ENCODE results near the gene AEBP1.
A peak's percentile ranks its signal among the peaks of the same experiment; 100 is the strongest.

Gene AEBP1

GRCh38 chr7:44103566-44103922 is 601 bp upstream of the AEBP1 start:
- Histone ChIP-seq H3K4ac (ENCODE audit: low read depth in 1 of 2, low read length in 2 of 2) (peak overlapping the region in 1 of 2 experiments; percentile 6), H3K27ac (ENCODE audit: low read length, poor library complexity, severe bottlenecking) (peak overlapping the region; percentile 57), H3K14ac (ENCODE audit: low read length in 2 of 2) (no peak overlapping the region), H3K23ac (ENCODE audit: low read length in 2 of 2) (no peak overlapping the region), H3K18ac (ENCODE audit: low read depth in 1 of 2, low read length in 2 of 2) (peak overlapping the region; percentile 46 to 56), H4K8ac (ENCODE audit: low read length) (peak overlapping the region; percentile 82), H2BK120ac (ENCODE audit: low read depth, low read length) (peak overlapping the region; percentile 85), H3K79me1 (replicated peaks; ENCODE audit: low read length, poor library complexity, severe bottlenecking) (no peaks in the 10 kb centered on the region), H2BK5ac (ENCODE audit: low read depth, low read length, poor library complexity, severe bottlenecking) (no peak overlapping the region), H4K91ac (ENCODE audit: low read length) (peak overlapping the region; percentile 74), H3K36me3 (ENCODE audit: control insufficient read depth in 1 of 2, insufficient read depth in 2 of 2, low read depth in 1 of 2, low read length in 2 of 2) (peaks cover 22 to 26% of the 10 kb centered on the region in 2 experiments), H3K9ac (ENCODE audit: low read length) (peak overlapping the region; percentile 32), H3K4me3 (ENCODE audit: insufficient read depth in 1 of 2, low read depth in 1 of 2, low read length in 2 of 2) (no peak overlapping the region), H2AFZ (ENCODE audit: low read depth, low read length) (no peak overlapping the region), H3K9me3 (ENCODE audit: control insufficient read depth, low read length) (no peaks in the 10 kb centered on the region), H3K4me1 (ENCODE audit: control insufficient read depth, insufficient read depth, low read depth, low read length) (peaks cover 61% of the 10 kb centered on the region), H2BK15ac (ENCODE audit: low read depth, poor library complexity, severe bottlenecking) (peak overlapping the region; percentile 31), H2AK5ac (ENCODE audit: low read length, severe bottlenecking) (peak overlapping the region; percentile 50), H2BK12ac (ENCODE audit: low read length in 2 of 2) (peak overlapping the region; percentile 27 to 50), H3K4me2 (ENCODE audit: low read length, poor library complexity, severe bottlenecking) (no peak overlapping the region), H3K27me3 (ENCODE audit: control insufficient read depth in 1 of 2, insufficient read depth in 1 of 2, low read length in 2 of 2) (no peaks in the 10 kb centered on the region)
- no peak for DNase-seq
- WGBS = 58% methylated on average over 7 of the region's 8 CpGs

GRCh38 chr7:44104860-44105771 is 971 bp downstream of the AEBP1 start:
- H3K18ac ChIP-seq (ENCODE audit: low read depth in 1 of 2, low read length in 2 of 2) = peak overlapping the region; percentile 75 to 82
- H3K4ac ChIP-seq (ENCODE audit: low read depth in 1 of 2, low read length in 2 of 2) = peak overlapping the region; percentile 2 to 88
- H3K4me3 ChIP-seq (ENCODE audit: insufficient read depth in 1 of 2, low read depth in 1 of 2, low read length in 2 of 2) = peak overlapping the region; percentile 65 to 91
- H2BK120ac ChIP-seq (ENCODE audit: low read depth, low read length) = peak overlapping the region; percentile 94
- no peak overlapping the region for H2AFZ ChIP-seq (ENCODE audit: low read depth, low read length)
- peaks cover 12% of the 10 kb centered on the region for H3K79me1 ChIP-seq (replicated peaks; ENCODE audit: low read length, poor library complexity, severe bottlenecking)
- peak overlapping the region; percentile 59 to 66 for H2BK12ac ChIP-seq (ENCODE audit: low read length in 2 of 2)
- peak overlapping the region; percentile 63 for H2BK5ac ChIP-seq (ENCODE audit: low read depth, low read length, poor library complexity, severe bottlenecking)
- H3K14ac ChIP-seq (ENCODE audit: low read length in 2 of 2) = peak overlapping the region in 1 of 2 experiments; percentile 78
- H3K9ac ChIP-seq (ENCODE audit: low read length) = peak overlapping the region; percentile 88
- DNase-seq = peak; percentile 79
- no peaks in the 10 kb centered on the region for H3K9me3 ChIP-seq (ENCODE audit: control insufficient read depth, low read length)
- H4K8ac ChIP-seq (ENCODE audit: low read length) = peak overlapping the region; percentile 93
- WGBS = 7% methylated on average over 25 of the region's 28 CpGs
- H2AK5ac ChIP-seq (ENCODE audit: low read length, severe bottlenecking) = peak overlapping the region; percentile 43
- H3K27ac ChIP-seq (ENCODE audit: low read length, poor library complexity, severe bottlenecking) = peak overlapping the region; percentile 42
- no peak overlapping the region for H3K23ac ChIP-seq (ENCODE audit: low read length in 2 of 2)
- no peaks in the 10 kb centered on the region for H3K27me3 ChIP-seq (ENCODE audit: control insufficient read depth in 1 of 2, insufficient read depth in 1 of 2, low read length in 2 of 2)
- H3K4me2 ChIP-seq (ENCODE audit: low read length, poor library complexity, severe bottlenecking) = peak overlapping the region; percentile 79
- peaks cover 35 to 42% of the 10 kb centered on the region in 2 experiments for H3K36me3 ChIP-seq (ENCODE audit: control insufficient read depth in 1 of 2, insufficient read depth in 2 of 2, low read depth in 1 of 2, low read length in 2 of 2)
- H4K91ac ChIP-seq (ENCODE audit: low read length) = peak overlapping the region; percentile 88
- H2BK15ac ChIP-seq (ENCODE audit: low read depth, poor library complexity, severe bottlenecking) = peak overlapping the region; percentile 97
- H3K4me1 ChIP-seq (ENCODE audit: control insufficient read depth, insufficient read depth, low read depth, low read length) = peaks cover 73% of the 10 kb centered on the region

- no peak for DNase-seq
Measured at GRCh38 chr7:44105832-44106231, 1.7 kb downstream of the AEBP1 start.

GRCh38 chr7:44106311-44107065 is 2.3 kb downstream of the AEBP1 start:
- Histone ChIP-seq H2BK5ac (ENCODE audit: low read depth, low read length, poor library complexity, severe bottlenecking) (no peak overlapping the region), H3K79me1 (replicated peaks; ENCODE audit: low read length, poor library complexity, severe bottlenecking) (peaks cover 12% of the 10 kb centered on the region), H2BK12ac (ENCODE audit: low read length in 2 of 2) (no peak overlapping the region), H3K23ac (ENCODE audit: low read length in 2 of 2) (no peak overlapping the region), H3K18ac (ENCODE audit: low read depth in 1 of 2, low read length in 2 of 2) (no peak overlapping the region), H3K9ac (ENCODE audit: low read length) (peak overlapping the region; percentile 88), H3K4me2 (ENCODE audit: low read length, poor library complexity, severe bottlenecking) (peak overlapping the region; percentile 79), H2AK5ac (ENCODE audit: low read length, severe bottlenecking) (no peak overlapping the region), H3K9me3 (ENCODE audit: control insufficient read depth, low read length) (no peaks in the 10 kb centered on the region), H3K14ac (ENCODE audit: low read length in 2 of 2) (no peak overlapping the region), H3K4me3 (ENCODE audit: insufficient read depth in 1 of 2, low read depth in 1 of 2, low read length in 2 of 2) (peak overlapping the region in 1 of 2 experiments; percentile 91), H3K27me3 (ENCODE audit: control insufficient read depth in 1 of 2, insufficient read depth in 1 of 2, low read length in 2 of 2) (no peaks in the 10 kb centered on the region), H4K8ac (ENCODE audit: low read length) (no peak overlapping the region), H2AFZ (ENCODE audit: low read depth, low read length) (no peak overlapping the region), H2BK15ac (ENCODE audit: low read depth, poor library complexity, severe bottlenecking) (peak overlapping the region; percentile 8), H3K36me3 (ENCODE audit: control insufficient read depth in 1 of 2, insufficient read depth in 2 of 2, low read depth in 1 of 2, low read length in 2 of 2) (peaks cover 49 to 56% of the 10 kb centered on the region in 2 experiments), H3K4ac (ENCODE audit: low read depth in 1 of 2, low read length in 2 of 2) (no peak overlapping the region), H2BK120ac (ENCODE audit: low read depth, low read length) (peak overlapping the region; percentile 7), H3K27ac (ENCODE audit: low read length, poor library complexity, severe bottlenecking) (no peak overlapping the region), H3K4me1 (ENCODE audit: control insufficient read depth, insufficient read depth, low read depth, low read length) (peaks cover 68% of the 10 kb centered on the region), H4K91ac (ENCODE audit: low read length) (no peak overlapping the region)
- WGBS = 98% methylated on average over 6 of the region's 10 CpGs
- DNase-seq = no peak

More at GRCh38 chr7:44105832-44106231, 1.7 kb downstream of the AEBP1 start:
- Histone ChIP-seq H2BK5ac (ENCODE audit: low read depth, low read length, poor library complexity, severe bottlenecking) (no peak overlapping the region), H3K23ac (ENCODE audit: low read length in 2 of 2) (no peak overlapping the region), H2AFZ (ENCODE audit: low read depth, low read length) (no peak overlapping the region), H3K4me1 (ENCODE audit: control insufficient read depth, insufficient read depth, low read depth, low read length) (peaks cover 73% of the 10 kb centered on the region), H3K27ac (ENCODE audit: low read length, poor library complexity, severe bottlenecking) (peak overlapping the region; percentile 42), H3K18ac (ENCODE audit: low read depth in 1 of 2, low read length in 2 of 2) (peak overlapping the region; percentile 14 to 75), H3K4ac (ENCODE audit: low read depth in 1 of 2, low read length in 2 of 2) (no peak overlapping the region), H2BK15ac (ENCODE audit: low read depth, poor library complexity, severe bottlenecking) (no peak overlapping the region), H3K9ac (ENCODE audit: low read length) (peak overlapping the region; percentile 88), H3K9me3 (ENCODE audit: control insufficient read depth, low read length) (no peaks in the 10 kb centered on the region), H3K4me2 (ENCODE audit: low read length, poor library complexity, severe bottlenecking) (peak overlapping the region; percentile 79), H3K36me3 (ENCODE audit: control insufficient read depth in 1 of 2, insufficient read depth in 2 of 2, low read depth in 1 of 2, low read length in 2 of 2) (peaks cover 43 to 49% of the 10 kb centered on the region in 2 experiments), H3K14ac (ENCODE audit: low read length in 2 of 2) (peak overlapping the region in 1 of 2 experiments; percentile 32), H3K27me3 (ENCODE audit: control insufficient read depth in 1 of 2, insufficient read depth in 1 of 2, low read length in 2 of 2) (no peaks in the 10 kb centered on the region), H2BK12ac (ENCODE audit: low read length in 2 of 2) (peak overlapping the region; percentile 1 to 66), H2BK120ac (ENCODE audit: low read depth, low read length) (no peak overlapping the region), H3K4me3 (ENCODE audit: insufficient read depth in 1 of 2, low read depth in 1 of 2, low read length in 2 of 2) (peak overlapping the region; percentile 65 to 91), H3K79me1 (replicated peaks; ENCODE audit: low read length, poor library complexity, severe bottlenecking) (peaks cover 12% of the 10 kb centered on the region), H4K91ac (ENCODE audit: low read length) (no peak overlapping the region), H2AK5ac (ENCODE audit: low read length, severe bottlenecking) (peak overlapping the region; percentile 34), H4K8ac (ENCODE audit: low read length) (no peak overlapping the region)
- WGBS = 96% methylated on average over 2 of the region's 2 CpGs

Data from mesenchymal stem cell (in vitro differentiated cells and primary cell).